ENCODE data around the gene LMO3.

The LMO3 gene

DNA sequence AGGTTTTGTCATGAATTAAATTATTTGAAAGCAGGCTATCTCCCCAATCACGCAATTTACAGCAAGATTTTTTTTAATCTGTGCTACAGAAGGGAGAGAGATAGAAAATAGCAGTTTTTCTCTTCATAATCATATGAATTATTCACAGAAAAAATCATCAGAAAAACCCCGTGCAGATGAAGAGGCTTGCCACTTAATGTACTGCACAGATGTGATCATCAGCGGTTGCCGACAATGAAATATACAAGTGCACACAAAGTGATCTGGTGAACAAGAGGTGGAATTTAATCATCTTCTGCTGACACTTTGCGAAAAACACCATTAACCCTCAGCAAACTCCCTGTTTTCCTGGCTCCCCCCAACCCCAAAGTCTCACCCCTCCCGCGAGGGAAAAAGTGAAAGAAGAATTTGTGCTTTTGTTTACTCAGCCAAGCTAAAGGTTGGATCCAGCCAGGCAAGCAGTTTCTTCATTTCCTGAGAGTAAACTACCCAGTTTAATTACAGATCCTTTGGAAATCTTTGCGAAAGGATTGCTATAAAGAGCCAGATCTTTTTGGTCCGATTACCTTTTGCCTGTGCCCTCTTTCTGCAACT, 3.1 kb upstream of the LMO3 start:
- Histone ChIP-seq H3K27ac (no peak overlapping the region), H3K27me3 (peaks cover 82% of the 10 kb centered on the region), H3K36me3 (no peaks in the 10 kb centered on the region), H3K4me3 (ENCODE audit: low read depth in 1 of 2, low read length in 1 of 2) (no peak overlapping the region), H3K9me3 (no peaks in the 10 kb centered on the region), H3K4me1 (ENCODE audit: control insufficient read depth in 1 of 2, insufficient read depth in 1 of 2, low read depth in 1 of 2, low read length in 1 of 2) (no peaks in the 10 kb centered on the region)
- TF ChIP-seq, protein P1, sequence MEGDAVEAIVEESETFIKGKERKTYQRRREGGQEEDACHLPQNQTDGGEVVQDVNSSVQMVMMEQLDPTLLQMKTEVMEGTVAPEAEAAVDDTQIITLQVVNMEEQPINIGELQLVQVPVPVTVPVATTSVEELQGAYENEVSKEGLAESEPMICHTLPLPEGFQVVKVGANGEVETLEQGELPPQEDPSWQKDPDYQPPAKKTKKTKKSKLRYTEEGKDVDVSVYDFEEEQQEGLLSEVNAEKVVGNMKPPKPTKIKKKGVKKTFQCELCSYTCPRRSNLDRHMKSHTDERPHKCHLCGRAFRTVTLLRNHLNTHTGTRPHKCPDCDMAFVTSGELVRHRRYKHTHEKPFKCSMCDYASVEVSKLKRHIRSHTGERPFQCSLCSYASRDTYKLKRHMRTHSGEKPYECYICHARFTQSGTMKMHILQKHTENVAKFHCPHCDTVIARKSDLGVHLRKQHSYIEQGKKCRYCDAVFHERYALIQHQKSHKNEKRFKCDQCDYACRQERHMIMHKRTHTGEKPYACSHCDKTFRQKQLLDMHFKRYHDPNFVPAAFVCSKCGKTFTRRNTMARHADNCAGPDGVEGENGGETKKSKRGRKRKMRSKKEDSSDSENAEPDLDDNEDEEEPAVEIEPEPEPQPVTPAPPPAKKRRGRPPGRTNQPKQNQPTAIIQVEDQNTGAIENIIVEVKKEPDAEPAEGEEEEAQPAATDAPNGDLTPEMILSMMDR (IDR thresholded peaks at IDR 0.05), result no peak

- Histone ChIP-seq H3K36me3 (no peaks in the 10 kb centered on the region), H3K4me3 (ENCODE audit: low read depth in 1 of 2, low read length in 1 of 2) (no peak overlapping the region), H3K9me3 (no peaks in the 10 kb centered on the region), H3K27me3 (peaks cover 91% of the 10 kb centered on the region), H3K27ac (no peak overlapping the region), H3K4me1 (ENCODE audit: control insufficient read depth in 1 of 2, insufficient read depth in 1 of 2, low read depth in 1 of 2, low read length in 1 of 2) (no peaks in the 10 kb centered on the region)
- TF ChIP-seq, protein P1 (IDR thresholded peaks at IDR 0.05), result no peak
Measured at GRCh38 chr12:16607906-16608775, 2.2 kb upstream of the LMO3 start.

- Histone ChIP-seq H3K36me3 (no peaks in the 10 kb centered on the region), H3K27ac (no peak overlapping the region), H3K4me3 (ENCODE audit: low read depth in 1 of 2, low read length in 1 of 2) (no peak overlapping the region), H3K9me3 (no peaks in the 10 kb centered on the region), H3K4me1 (ENCODE audit: control insufficient read depth in 1 of 2, insufficient read depth in 1 of 2, low read depth in 1 of 2, low read length in 1 of 2) (no peaks in the 10 kb centered on the region), H3K27me3 (peaks cover 96% of the 10 kb centered on the region)
- TF ChIP-seq, protein P1 (IDR thresholded peaks at IDR 0.05), result no peak
Measured at GRCh38 chr12:16606991-16607390, 1.0 kb upstream of the LMO3 start.

- Histone ChIP-seq H3K36me3 (no peaks in the 10 kb centered on the region), H3K4me3 (ENCODE audit: low read depth in 1 of 2, low read length in 1 of 2) (no peak overlapping the region), H3K9me3 (no peaks in the 10 kb centered on the region), H3K27ac (no peak overlapping the region), H3K27me3 (peaks cover 89% of the 10 kb centered on the region), H3K4me1 (ENCODE audit: control insufficient read depth in 1 of 2, insufficient read depth in 1 of 2, low read depth in 1 of 2, low read length in 1 of 2) (no peaks in the 10 kb centered on the region)
- TF ChIP-seq, protein P1 (IDR thresholded peaks at IDR 0.05), result no peak
Measured at GRCh38 chr12:16606201-16606849, 363 bp upstream of the LMO3 start.

GRCh38 chr12:16605642-16606116, 283 bp downstream of the LMO3 start:
- no peak overlapping the region for H3K4me3 ChIP-seq (ENCODE audit: low read depth in 1 of 2, low read length in 1 of 2)
- H3K27ac ChIP-seq, result no peak overlapping the region
- no peaks in the 10 kb centered on the region for H3K36me3 ChIP-seq
- H3K9me3 ChIP-seq, result no peaks in the 10 kb centered on the region
- TF ChIP-seq, protein P1 (IDR thresholded peaks at IDR 0.05), result no peak
- H3K27me3 ChIP-seq, result peaks cover 83% of the 10 kb centered on the region
- no peaks in the 10 kb centered on the region for H3K4me1 ChIP-seq (ENCODE audit: control insufficient read depth in 1 of 2, insufficient read depth in 1 of 2, low read depth in 1 of 2, low read length in 1 of 2)

Data from neutrophil (primary cell).